ENCODE results near the gene GADD45B.
A peak's percentile ranks its signal among the peaks of the same experiment; 100 is the strongest.
"Not testable (repeated sequence)": the region's sequence is repeated elsewhere in the genome, so short reads cannot be mapped to it uniquely, and the experiment has no call there.

GADD45B gene

GRCh38 chr19:2481466-2481865 is 5.5 kb downstream of the GADD45B start:
- intact Hi-C loops (cut with DNase I), result no loop called here
- no peak for DNase-seq

- intact Hi-C loops (cut with DNase I), result no loop called here
- no peak for DNase-seq
Observed at GRCh38 chr19:2482354-2483038, 6.6 kb downstream of the GADD45B start.

GRCh38 chr19:2483084-2483483 is 7.2 kb downstream of the GADD45B start:
- intact Hi-C loops (cut with DNase I), result no loop called here
- DNase-seq, result no peak

- no peak for DNase-seq
- intact Hi-C loops (cut with DNase I), result no loop called here
Observed at GRCh38 chr19:2483484-2484151, 7.7 kb downstream of the GADD45B start.

GRCh38 chr19:2484178-2484937 is 8.4 kb downstream of the GADD45B start:
- DNase-seq, result no peak
- intact Hi-C loops (cut with DNase I), result no loop called here

GRCh38 chr19:2485428-2485827 is 9.5 kb downstream of the GADD45B start:
- DNase-seq, result no peak
- intact Hi-C loops (cut with DNase I), result no loop called here

- no peak for DNase-seq
- intact Hi-C loops (cut with DNase I), result no loop called here
Observed at GRCh38 chr19:2487090-2487489, 11.2 kb downstream of the GADD45B start.

GRCh38 chr19:2487842-2488241 is 11.9 kb downstream of the GADD45B start:
- intact Hi-C loops (cut with DNase I), result no loop called here

GRCh38 chr19:2488405-2488941 is 12.5 kb downstream of the GADD45B start:
- intact Hi-C loops (cut with DNase I), result no loop called here
- DNase-seq, result peak in 1 of 42 donors; percentile 16

More at GRCh38 chr19:2487842-2488241, 11.9 kb downstream of the GADD45B start:
- peak in 3 of 42 donors; percentile 12 to 52 (median 15) for DNase-seq

- DNase-seq, result peak in 32 of 42 donors; percentile 28 to 79 (median 56)
- intact Hi-C loops (cut with DNase I), result no loop called here
Observed at GRCh38 chr19:2488942-2489731, 13.2 kb downstream of the GADD45B start.

GRCh38 chr19:2490659-2491058 is 14.7 kb downstream of the GADD45B start:
- no peak for DNase-seq
- intact Hi-C loops (cut with DNase I), result no loop called here

- intact Hi-C loops (cut with DNase I), result no loop called here
- no peak for DNase-seq
Observed at GRCh38 chr19:2491130-2491801, 15.3 kb downstream of the GADD45B start.

GRCh38 chr19:2492870-2493269 is 16.9 kb downstream of the GADD45B start:
- intact Hi-C loops (cut with DNase I), result no loop called here
- DNase-seq, result no peak

GRCh38 chr19:2493448-2493847 is 17.5 kb downstream of the GADD45B start:
- DNase-seq; intact Hi-C loops (cut with DNase I): not testable (repeated sequence)

GRCh38 chr19:2494084-2494446 is 18.1 kb downstream of the GADD45B start:
- intact Hi-C loops (cut with DNase I), result no loop called here
- DNase-seq, result peak in 8 of 42 donors; percentile 15 to 66 (median 34)

GRCh38 chr19:2494447-2495129 is 18.7 kb downstream of the GADD45B start:
- intact Hi-C loops (cut with DNase I), result no loop called here
- peak in 41 of 42 donors; percentile 17 to 84 (median 67) for DNase-seq

- intact Hi-C loops (cut with DNase I), result no loop called here
- DNase-seq, result peak in 11 of 42 donors; percentile 5 to 60 (median 34)
Observed at GRCh38 chr19:2495130-2495641, 19.3 kb downstream of the GADD45B start.

All from head of caudate nucleus (tissue), 42 donors.